Muscle layer of duodenum (tissue), 2 donors: ENCODE data around the gene BRD1.

Experiments used
- H3K27ac ChIP-seq: one replicate; pipeline ENCODE4 v1.7.0; 2013; ENCODE audit warnings: mild to moderate bottlenecking, low read length
- H3K27me3 ChIP-seq: one replicate; pipeline ENCODE4 v1.7.0; 2013; ENCODE audit warnings: low read depth, mild to moderate bottlenecking, control low read depth, low read length
- H3K36me3 ChIP-seq, 2 donors: one replicate each; pipeline ENCODE4 v1.7.0; 2013; ENCODE audit warnings: low read length in 2 of 2, control low read depth in 1 of 2, mild to moderate bottlenecking in 1 of 2; ENCODE audit not compliant: insufficient read depth in 2 of 2, control insufficient read depth in 1 of 2
- H3K4me1 ChIP-seq, 2 donors: one replicate each; pipeline ENCODE4 v1.7.0; 2013; ENCODE audit warnings: low read length in 2 of 2, mild to moderate bottlenecking in 2 of 2, control low read depth in 1 of 2, moderate library complexity in 1 of 2; ENCODE audit not compliant: insufficient read depth in 2 of 2, control insufficient read depth in 1 of 2
- H3K4me3 ChIP-seq, 2 donors: one replicate each; pipeline ENCODE4 v1.7.0; 2013; ENCODE audit warnings: low read length in 2 of 2, low read depth in 1 of 2, mild to moderate bottlenecking in 1 of 2
- H3K9me3 ChIP-seq, 2 donors: one replicate each; pipeline ENCODE4 v1.7.0; 2013; ENCODE audit warnings: low read length in 2 of 2, control low read depth in 1 of 2, mild to moderate bottlenecking in 1 of 2; ENCODE audit not compliant: control insufficient read depth in 1 of 2
- donor health status: healthy.

Gene BRD1

DNA sequence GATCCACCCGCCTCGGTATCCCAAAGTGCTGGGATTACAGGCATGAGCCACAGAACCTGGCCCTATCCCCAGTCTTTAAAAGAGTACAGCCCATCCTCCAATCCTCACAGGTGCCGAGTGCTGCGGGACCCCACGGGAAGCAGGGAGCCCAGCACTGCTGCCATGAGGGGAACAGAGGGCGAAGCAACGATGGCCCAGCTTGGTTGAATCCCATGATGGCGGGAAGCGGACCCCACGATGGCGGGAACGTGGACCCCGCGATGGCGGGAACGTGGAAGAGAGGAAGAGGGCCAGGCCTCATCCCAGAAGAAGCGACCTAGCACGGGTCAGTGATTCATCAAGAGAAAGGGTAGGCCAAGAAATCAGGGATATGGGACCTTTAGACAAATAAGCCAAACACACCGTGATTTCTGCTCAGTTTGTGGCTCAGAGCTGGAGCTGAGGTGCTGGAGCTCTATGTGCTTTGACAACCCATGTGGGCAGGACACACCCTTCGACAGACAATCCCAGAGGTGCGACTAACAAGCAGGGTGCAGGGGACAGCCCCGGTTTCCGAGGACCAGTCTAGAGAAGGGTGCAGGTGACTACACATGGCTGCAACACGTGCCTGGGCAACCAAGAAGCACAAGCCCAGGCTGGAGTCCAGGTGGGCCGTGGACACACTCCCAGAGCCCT lies 30.9 kb downstream of the BRD1 start:
- H3K27me3 ChIP-seq = no peaks in the 10 kb centered on the region
- no peaks in the 10 kb centered on the region for H3K9me3 ChIP-seq
- no peak overlapping the region for H3K27ac ChIP-seq
- no peak overlapping the region for H3K4me3 ChIP-seq
- peaks cover 0 to 42% of the 10 kb centered on the region in 2 donors for H3K4me1 ChIP-seq
- H3K36me3 ChIP-seq = peaks cover 55 to 79% of the 10 kb centered on the region in 2 donors

DNA sequence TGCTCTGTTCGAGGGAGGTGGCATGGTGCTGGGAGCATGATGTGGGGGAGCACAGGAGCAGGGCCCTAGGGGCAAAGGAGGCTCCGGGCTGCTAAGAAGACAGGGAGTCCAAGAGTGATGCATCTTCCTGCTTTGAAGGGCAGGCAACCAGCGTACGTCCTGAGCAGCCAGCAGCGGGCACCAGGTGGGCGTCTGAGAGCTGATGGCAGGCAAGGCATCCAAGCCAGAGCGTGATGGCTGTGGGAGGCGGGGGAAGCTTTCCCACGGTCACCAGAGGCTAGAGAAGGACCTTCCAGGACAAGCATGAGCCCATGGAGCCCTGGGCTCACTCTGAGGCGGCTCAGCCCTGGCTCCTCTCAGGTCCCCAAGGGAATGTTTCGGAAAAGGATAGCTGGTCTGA lies 32.2 kb downstream of the BRD1 start:
- peaks cover 0 to 41% of the 10 kb centered on the region in 2 donors for H3K4me1 ChIP-seq
- H3K27me3 ChIP-seq = no peaks in the 10 kb centered on the region
- no peak overlapping the region for H3K4me3 ChIP-seq
- peaks cover 63 to 71% of the 10 kb centered on the region in 2 donors for H3K36me3 ChIP-seq
- H3K27ac ChIP-seq = no peak overlapping the region
- no peaks in the 10 kb centered on the region for H3K9me3 ChIP-seq

DNA sequence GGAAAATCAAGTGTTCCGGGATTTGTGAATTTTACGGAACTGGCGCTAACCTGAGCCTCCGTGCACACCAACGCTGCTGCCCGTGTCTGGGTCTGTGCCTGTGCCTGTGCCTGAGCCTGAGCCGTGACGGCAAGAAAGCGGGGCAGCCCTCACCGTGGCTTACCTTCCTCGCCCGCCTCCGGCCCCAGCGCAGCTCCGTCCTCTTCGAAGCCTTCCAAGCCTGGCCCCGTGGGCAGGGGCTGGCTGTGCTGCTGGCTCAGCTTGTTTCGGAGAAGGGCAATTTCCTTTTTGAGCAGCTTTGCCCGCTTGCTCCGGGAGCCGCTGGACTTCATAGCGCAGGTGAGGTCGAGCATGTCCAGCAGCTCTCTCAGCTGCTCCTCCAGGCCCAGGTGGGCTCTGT lies 33.8 kb downstream of the BRD1 start:
- H3K27ac ChIP-seq = no peak overlapping the region
- H3K27me3 ChIP-seq = no peaks in the 10 kb centered on the region
- peaks cover 63 to 68% of the 10 kb centered on the region in 2 donors for H3K36me3 ChIP-seq
- no peaks in the 10 kb centered on the region for H3K9me3 ChIP-seq
- H3K4me1 ChIP-seq = peaks cover 6 to 51% of the 10 kb centered on the region in 2 donors
- no peak overlapping the region for H3K4me3 ChIP-seq

DNA sequence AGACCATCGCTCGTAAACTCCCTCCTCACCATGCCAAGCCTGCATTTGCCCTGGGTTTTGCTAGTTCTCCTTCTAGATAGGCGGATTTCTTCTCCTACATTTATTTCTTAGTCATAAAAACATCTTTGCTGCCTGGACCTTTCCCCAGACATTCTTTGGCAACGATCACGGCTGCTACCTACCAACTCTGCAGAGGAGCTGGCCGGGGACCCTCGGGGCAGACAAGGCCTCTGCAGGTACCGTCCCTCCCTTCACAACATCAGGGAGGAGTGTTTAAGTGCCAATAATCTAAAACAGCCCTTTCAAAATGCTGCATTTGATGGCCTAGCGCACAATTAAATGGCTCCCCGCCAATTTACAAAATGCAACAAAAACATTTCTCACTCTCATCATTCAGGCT lies 34.4 kb downstream of the BRD1 start:
- H3K4me3 ChIP-seq = no peak overlapping the region
- no peak overlapping the region for H3K27ac ChIP-seq
- peaks cover 6 to 57% of the 10 kb centered on the region in 2 donors for H3K4me1 ChIP-seq
- H3K36me3 ChIP-seq = peaks cover 62 to 63% of the 10 kb centered on the region in 2 donors
- no peaks in the 10 kb centered on the region for H3K27me3 ChIP-seq
- H3K9me3 ChIP-seq = no peaks in the 10 kb centered on the region

DNA sequence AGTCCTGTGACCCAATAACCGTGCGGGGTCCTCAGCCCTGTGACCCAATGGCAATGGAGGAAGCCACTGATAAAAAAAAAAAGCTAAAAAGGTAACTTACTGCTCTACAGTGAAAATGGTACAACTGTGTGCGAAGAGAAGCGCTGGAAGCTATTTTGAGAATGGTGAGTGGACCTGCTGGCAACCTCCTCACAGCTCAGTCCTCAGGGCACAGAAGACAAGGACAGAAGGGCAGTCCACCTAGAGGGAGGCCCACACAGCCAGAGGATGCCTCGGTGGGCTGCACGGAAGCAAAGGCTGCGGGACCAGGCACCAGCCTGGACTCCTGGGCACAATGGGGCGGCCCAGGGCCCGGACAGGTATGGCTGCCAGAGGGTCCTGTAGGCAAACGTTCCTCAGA lies 35.6 kb downstream of the BRD1 start:
- H3K27ac ChIP-seq = no peak overlapping the region
- peaks cover 9 to 67% of the 10 kb centered on the region in 2 donors for H3K4me1 ChIP-seq
- H3K27me3 ChIP-seq = no peaks in the 10 kb centered on the region
- no peaks in the 10 kb centered on the region for H3K9me3 ChIP-seq
- H3K4me3 ChIP-seq = no peak overlapping the region
- peaks cover 56 to 57% of the 10 kb centered on the region in 2 donors for H3K36me3 ChIP-seq

DNA sequence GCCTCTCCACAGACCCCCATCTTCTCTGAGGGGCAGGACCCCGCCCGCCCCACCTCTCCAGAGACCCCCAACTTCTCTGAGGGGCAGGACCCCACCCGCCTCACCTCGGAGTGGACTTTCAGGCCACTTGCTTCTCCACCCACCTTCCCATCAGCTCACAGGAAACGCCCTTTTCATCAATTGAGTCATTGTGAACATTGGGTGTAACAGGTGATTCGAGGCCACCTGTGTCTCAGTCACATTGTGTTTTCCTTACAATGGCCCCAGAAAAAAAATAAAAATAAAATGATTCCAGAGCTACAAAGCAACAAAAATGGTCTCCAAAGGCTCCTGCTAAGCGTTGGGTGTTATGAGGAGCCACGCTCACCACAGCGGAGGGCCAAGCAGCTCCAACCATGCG lies 36.0 kb downstream of the BRD1 start:
- Histone ChIP-seq H3K9me3 (no peaks in the 10 kb centered on the region), H3K27me3 (no peaks in the 10 kb centered on the region), H3K27ac (no peak overlapping the region), H3K36me3 (peaks cover 52 to 56% of the 10 kb centered on the region in 2 donors), H3K4me1 (peaks cover 9 to 72% of the 10 kb centered on the region in 2 donors), H3K4me3 (no peak overlapping the region)

DNA sequence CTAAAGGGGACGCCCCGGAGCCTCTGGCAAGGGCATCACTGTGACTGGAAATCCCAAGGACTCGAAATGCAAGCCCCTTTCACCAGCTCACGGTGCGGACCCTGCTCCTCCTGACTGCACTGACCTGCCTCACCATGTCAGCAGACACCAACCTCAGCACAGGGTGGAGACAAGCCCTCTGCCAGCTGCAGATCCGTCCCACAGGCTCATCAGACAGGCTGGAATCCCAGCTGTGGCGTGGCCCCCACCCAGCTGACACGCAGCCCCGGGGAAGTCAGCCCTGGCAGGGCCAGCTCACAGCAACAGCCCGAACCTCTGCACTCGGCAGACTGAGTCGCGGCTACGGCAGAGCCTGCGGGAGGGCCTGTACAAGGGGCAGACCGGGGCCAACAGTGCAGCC lies 36.8 kb downstream of the BRD1 start:
- Histone ChIP-seq H3K4me3 (no peak overlapping the region), H3K4me1 (peaks cover 9 to 74% of the 10 kb centered on the region in 2 donors), H3K36me3 (peaks cover 55 to 58% of the 10 kb centered on the region in 2 donors), H3K9me3 (no peaks in the 10 kb centered on the region), H3K27ac (no peak overlapping the region), H3K27me3 (no peaks in the 10 kb centered on the region)

DNA sequence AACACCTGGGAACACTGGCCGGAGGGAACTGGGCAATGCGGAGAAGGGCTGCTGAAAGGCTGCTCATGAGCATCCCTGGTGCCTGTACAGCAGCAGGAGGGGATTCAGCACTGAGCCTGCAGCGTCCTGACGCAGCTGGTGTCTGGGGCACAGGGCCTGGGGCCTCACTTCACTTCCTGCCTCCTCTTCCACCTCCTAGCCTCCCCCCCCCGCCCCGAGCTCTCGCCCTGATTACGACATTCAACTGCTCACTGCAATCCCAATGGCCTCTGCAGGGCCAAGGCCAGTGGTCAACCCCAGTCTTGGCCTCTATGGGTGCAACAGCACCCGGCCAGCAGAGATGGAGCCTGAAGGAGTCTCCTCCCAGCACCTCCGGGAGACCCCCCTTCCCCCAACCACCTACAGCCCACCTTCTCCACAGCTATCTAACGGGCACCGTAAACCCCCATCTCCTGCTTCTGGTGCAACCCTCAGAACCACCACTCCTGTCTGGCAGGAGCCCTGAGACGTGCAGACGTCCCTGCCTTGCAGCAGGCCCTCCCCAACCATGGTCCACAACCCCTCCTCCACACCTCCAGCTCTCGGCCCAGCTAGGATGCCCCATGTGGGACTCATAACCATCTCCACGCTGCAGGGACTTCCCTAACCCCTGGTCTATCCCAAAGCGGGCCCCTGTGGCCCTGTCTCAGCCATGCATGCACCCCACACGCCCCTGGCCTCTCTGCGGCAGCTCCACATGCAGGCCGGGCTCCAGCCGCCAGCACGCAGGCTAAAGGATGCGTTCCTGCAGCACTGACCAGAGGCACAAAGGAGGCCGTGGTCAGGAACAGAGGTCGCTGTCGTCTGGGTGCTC lies 38.2 kb downstream of the BRD1 start:
- Histone ChIP-seq H3K36me3 (peaks cover 45 to 50% of the 10 kb centered on the region in 2 donors), H3K9me3 (no peaks in the 10 kb centered on the region), H3K4me3 (no peak overlapping the region), H3K27ac (no peak overlapping the region), H3K4me1 (peaks cover 9 to 74% of the 10 kb centered on the region in 2 donors), H3K27me3 (no peaks in the 10 kb centered on the region)

DNA sequence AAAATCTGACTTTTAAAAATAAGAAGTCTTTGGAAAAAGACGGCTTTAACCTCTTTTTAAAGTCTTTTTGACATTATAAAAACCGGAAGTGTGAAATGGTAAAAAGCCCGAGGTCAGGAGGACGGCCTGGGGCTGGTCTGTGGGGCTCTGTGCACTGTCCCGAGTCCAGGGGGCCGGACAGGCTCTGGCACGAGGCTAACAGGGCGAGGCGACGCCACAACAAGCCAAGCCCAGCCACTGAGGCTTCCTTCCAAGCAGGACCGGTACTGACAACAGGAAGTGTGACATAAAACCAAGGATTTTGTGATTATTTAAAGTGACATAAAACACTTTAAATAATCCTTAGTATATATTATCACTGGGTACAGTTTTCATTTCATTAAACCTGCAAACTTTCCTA lies 39.2 kb downstream of the BRD1 start:
- Histone ChIP-seq H3K27me3 (no peaks in the 10 kb centered on the region), H3K27ac (no peak overlapping the region), H3K36me3 (peaks cover 35 to 49% of the 10 kb centered on the region in 2 donors), H3K4me1 (peaks cover 9 to 68% of the 10 kb centered on the region in 2 donors), H3K9me3 (no peaks in the 10 kb centered on the region), H3K4me3 (no peak overlapping the region)

DNA sequence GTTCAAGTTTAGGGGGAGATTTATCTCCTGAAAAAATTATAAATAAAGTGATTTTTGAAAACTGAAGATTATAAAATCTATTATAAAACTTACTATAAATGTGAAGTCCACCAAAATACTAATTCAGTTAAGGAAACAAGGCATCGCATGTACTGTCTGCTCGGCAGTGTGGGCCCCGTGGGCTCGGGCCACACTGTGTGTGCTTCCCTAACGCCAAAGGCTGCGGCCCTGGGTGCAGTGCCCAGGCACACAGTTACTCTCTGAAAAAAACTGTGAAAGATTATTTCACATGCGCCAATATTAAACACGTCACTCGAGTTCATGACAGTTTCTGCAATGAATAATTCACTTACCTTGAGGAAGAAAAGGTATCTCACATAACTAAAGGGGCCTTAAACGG lies 39.8 kb downstream of the BRD1 start:
- no peak overlapping the region for H3K4me3 ChIP-seq
- H3K36me3 ChIP-seq = peaks cover 29 to 48% of the 10 kb centered on the region in 2 donors

DNA sequence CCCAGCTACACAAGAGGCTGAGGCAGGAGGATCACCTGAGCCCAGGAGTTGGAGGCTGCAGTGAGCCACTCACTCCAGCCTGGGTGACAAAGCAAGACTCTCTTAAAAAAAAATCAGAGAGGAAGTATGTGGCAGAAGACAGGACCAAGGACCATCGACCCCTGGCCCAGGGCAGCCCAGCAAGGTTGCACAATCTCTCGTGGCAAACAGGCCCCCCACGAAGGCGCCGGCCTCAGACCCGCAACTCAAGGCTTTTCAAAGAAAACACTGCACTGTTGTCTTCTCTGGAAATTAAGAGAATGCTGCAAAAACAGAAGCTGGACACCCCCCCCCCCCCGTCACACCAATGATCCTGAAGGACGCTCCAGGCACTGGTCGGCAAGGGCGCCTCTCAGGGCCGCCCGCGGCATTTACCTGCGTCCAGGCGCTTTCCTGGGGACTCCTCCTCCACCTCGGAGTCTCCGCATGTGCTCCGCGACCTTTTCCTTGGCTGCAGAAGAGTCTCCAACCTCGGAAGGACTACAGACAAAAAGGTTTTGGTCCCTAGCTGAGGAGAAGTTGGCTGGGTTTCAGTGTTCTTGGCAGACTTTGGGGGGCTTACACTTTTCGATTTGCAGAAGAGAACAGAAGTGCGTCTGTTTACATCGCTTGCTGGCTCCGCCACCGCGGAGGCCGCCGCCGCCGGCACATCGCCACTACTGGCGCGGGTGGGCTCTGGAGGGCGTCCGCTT lies 40.5 kb downstream of the BRD1 start:
- Histone ChIP-seq H3K27ac (no peak overlapping the region), H3K36me3 (peaks cover 23 to 41% of the 10 kb centered on the region in 2 donors), H3K4me1 (peaks cover 9 to 54% of the 10 kb centered on the region in 2 donors), H3K4me3 (no peak overlapping the region), H3K27me3 (no peaks in the 10 kb centered on the region), H3K9me3 (no peaks in the 10 kb centered on the region)

More for the DNA sequence above, 39.8 kb downstream of the BRD1 start:
- H3K27ac ChIP-seq = no peak overlapping the region
- peaks cover 9 to 62% of the 10 kb centered on the region in 2 donors for H3K4me1 ChIP-seq
- H3K9me3 ChIP-seq = no peaks in the 10 kb centered on the region
- H3K27me3 ChIP-seq = no peaks in the 10 kb centered on the region
